Astrocyte (in vitro differentiated cells and primary cell): ENCODE measurements around the gene PNMT.

Experiments
- CTCF ChIP-seq: IDR thresholded peaks from 2 replicates; pipeline ENCODE4 v1.5.1; 2011; ENCODE audit warnings: low read depth, mild to moderate bottlenecking, inconsistent platforms, low read length, moderate library complexity; ENCODE audit not compliant: insufficient read depth
- EZH2 ChIP-seq: IDR thresholded peaks from 2 replicates; pipeline ENCODE4 v1.6.1; 2012; ENCODE audit warnings: mild to moderate bottlenecking, low read length, inconsistent platforms; ENCODE audit not compliant: insufficient read depth

- no peak for TF ChIP-seq CTCF
- no peak for TF ChIP-seq EZH2
These were observed 15.0 kb upstream of the PNMT start for GRCh38 chr17:39653316-39653661.
